Stimulated activated CD4-positive, alpha-beta T cell treated with anti-CD3 and anti-CD28 coated beads, Interleukin-1b, Interleukin-23, amount 100 ng/mL, for 4 hours (primary cell): ENCODE data around the gene BABAM2.

ENCODE experiments used
- DNase-seq, 2 donors: peaks; one replicate each; pipeline ENCODE4 v3.0.0-alpha.2; 2020; ENCODE audit warnings: low read depth in 2 of 2

BABAM2 gene

GRCh38 chr2:28199995-28200679 is 309.6 kb downstream of the BABAM2 start:
- DNase-seq: no peak

- DNase-seq: no peak
Measured at GRCh38 chr2:28201671-28202180, 311.2 kb downstream of the BABAM2 start.

DNA sequence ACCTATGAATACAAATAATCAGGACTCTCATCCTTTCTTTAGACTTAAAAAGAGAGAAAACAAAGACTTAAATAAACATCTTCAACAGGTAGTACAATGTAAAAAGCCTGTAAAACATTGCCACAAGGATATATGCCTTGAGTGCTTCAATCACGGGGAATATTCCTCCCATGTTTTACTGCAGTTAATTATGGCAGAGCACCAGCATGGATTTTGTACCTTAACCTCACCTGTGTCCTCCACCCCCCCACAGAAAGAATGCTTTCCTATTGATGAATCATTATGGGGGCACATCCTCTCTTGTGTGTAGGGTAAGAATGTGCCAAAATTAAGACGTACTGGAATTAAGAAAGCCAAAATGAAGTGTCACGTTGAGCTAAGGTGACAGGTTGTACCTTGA is 312.2 kb downstream of the BABAM2 start:
- DNase-seq: no peak

DNA sequence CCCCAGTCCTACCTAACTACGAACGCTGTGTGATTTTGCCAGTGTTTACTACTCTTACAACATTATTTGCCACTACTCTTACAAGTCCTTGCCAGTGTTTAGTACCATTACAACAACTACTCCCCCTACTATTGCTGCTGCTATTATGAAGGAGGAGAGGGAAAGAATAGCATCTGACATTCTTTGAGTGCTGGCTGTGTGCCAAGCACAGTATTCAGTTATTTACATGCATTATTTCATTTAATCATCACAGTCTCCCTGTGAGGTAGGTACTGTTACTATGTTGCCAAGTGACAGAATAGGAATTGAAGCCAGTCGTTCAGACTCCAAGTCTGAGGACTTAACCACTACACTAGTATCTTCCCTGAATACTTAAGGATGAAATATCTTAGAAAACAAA is 316.2 kb downstream of the BABAM2 start:
- DNase-seq: no peak

DNA sequence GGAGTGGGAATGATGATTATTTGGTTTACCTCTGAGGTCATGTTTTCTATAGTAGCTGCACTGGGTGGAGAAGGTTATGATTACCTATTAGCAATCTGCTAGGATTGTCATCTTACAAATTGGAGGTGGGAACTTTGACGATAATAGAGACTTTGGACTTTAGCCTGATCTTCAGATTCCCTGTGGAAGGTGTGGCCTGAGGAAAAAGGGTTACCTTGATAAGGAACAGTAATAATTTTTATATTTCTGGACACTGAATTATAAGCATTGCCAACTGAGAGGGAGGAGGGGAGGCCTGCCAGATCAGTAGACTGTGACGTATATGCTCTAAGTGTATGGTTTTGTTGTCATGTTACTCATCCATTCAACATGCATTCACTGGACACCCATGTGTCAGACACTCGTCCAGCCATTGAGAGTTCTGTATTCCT is 318.7 kb downstream of the BABAM2 start:
- no peak for DNase-seq

- no peak for DNase-seq
Measured at GRCh38 chr2:28209864-28210263, 319.3 kb downstream of the BABAM2 start.

GRCh38 chr2:28210535-28210934 is 320.0 kb downstream of the BABAM2 start:
- DNase-seq: no peak

- DNase-seq: no peak
Measured at GRCh38 chr2:28216331-28216730, 325.8 kb downstream of the BABAM2 start.

DNA sequence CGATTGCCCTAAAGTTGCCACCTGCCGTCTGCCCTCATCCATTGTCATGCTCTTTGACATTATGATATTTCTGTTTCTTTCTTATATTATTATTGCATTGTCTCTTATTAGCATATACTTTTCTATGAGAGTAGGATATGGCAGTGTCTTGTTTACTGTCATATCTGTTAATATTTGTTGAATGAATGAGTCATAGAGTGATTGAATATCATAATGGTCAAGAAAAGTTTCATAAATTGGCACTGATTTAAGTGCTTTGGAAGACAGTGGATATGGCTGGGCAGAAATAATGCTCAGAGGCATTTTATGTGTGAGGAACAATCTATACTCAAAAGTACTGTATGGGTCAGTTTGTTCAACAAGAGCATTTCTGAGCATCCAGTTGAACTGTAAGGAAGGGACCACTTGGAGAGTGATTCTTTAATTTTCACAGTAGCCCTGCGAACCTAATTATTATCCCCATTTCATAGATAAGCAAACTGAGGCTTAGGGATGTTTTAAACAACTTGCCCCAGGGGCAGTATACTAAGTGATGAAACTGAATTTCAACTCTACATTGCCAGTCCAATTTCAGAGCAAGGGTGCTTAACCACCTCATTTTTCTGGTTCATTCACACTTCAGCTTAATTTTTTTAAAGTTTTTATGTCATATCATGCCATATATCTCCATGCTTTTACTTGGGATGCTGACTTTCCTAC is 326.7 kb downstream of the BABAM2 start:
- DNase-seq: no peak

DNA sequence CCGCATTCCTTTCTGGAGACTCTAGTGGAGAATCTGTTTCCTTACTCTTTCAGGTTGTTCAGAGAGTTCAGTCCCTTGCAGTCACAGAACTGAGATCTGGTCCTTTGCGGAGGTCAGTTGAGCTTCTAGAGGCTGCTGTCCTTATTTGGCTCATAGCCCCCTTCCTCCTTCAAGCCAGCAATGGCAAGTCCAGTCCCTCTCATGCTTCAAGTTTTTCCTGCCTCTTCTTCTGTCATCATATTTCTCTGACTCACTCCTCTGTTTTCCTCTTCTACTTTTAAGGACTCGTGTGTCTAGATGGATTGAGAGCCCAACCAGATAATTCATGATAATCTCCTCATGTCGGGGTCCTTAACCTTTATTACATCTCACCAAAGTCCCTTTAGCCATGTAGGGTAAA is 328.6 kb downstream of the BABAM2 start:
- no peak for DNase-seq

GRCh38 chr2:28219758-28220368 is 329.3 kb downstream of the BABAM2 start:
- no peak for DNase-seq

DNA sequence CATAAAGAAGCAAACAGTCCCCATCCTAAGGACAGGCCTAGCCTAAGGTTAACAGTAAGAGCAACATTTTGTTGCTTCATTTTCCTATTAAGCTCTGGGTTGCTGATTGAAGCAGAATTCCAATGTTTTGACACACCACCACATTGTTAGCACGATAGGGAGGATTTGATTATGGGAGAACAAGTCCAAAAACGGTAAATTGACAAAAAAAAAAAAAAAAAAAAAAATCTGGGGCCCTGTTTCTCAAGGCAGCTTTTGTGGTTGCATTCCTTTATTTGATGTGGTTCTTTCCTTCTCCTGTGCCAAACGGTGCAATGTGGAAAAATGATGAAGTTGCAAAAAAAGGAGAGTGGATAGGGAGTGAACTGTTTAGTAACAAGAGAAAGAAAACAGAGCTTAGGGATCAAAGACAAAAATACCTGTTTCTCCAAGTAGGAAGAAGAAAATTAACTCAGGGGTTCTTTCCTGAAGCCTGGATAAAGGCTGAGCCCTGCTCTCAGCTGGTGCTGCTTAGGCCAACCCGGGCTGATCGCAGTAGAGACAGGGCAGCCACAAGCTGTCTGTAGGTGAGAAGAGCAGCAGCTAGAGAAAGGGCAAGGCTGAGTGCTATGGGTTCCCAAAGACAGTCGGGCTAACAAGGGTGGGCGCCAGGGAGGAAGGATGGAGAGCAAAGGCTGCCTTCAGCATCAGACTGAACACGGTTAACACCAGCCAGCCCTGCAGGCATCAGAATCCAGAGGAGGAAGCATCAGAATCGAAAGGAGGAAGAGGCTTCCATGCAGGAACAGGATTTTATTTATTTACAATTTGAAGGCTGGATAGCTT is 334.3 kb downstream of the BABAM2 start:
- DNase-seq: no peak

GRCh38 chr2:28225473-28226080 is 335.0 kb downstream of the BABAM2 start:
- DNase-seq: no peak

GRCh38 chr2:28226558-28226957 is 336.0 kb downstream of the BABAM2 start:
- DNase-seq: no peak

- DNase-seq: no peak
Measured at GRCh38 chr2:28227498-28227897, 337.0 kb downstream of the BABAM2 start.

- DNase-seq: no peak
Measured at GRCh38 chr2:28228434-28228995, 338.0 kb downstream of the BABAM2 start.

GRCh38 chr2:28231110-28231631 is 340.6 kb downstream of the BABAM2 start:
- DNase-seq: no peak

DNA sequence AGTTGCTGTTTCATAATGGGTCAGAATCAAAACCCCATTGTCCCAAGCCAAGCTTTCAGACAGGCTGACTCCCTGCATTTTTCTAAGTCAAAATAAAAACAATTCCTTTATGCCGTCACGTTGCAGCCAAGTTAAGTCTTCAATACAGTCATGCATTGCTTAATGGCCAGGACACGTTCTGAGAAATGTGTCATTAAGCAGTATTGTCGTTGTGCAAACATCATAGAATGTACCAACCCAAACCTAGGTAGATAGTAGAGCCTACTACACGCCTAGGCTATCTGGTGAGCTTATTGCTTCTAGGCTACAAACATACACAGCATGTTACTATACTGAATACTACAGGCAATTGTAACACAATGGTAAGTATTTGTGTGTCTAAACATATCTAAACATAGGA is 341.8 kb downstream of the BABAM2 start:
- DNase-seq: no peak

DNA sequence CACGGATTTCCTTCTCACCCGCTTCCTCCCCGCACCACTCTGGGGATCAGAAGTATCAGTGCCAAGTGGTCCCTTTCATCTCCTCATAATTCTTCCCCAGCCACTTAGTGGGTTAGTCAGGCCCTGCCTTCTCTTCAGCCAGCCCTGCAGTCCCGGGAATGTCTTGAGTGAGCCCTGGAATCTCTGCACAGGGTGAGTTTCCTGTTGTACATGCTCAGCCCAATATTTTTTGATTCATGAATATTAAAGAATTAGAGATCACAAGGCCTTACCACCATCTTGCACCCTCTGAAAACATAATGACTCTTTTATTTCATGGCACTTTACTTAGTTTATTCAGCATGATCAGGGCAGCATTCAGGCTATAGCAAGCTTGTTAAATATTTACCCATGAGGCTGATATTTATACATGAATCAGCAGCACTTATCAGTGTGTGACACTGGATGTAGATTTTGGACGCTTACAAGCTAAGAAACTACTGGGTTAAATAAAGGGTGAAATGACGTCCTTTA is 342.7 kb downstream of the BABAM2 start:
- no peak for DNase-seq

DNA sequence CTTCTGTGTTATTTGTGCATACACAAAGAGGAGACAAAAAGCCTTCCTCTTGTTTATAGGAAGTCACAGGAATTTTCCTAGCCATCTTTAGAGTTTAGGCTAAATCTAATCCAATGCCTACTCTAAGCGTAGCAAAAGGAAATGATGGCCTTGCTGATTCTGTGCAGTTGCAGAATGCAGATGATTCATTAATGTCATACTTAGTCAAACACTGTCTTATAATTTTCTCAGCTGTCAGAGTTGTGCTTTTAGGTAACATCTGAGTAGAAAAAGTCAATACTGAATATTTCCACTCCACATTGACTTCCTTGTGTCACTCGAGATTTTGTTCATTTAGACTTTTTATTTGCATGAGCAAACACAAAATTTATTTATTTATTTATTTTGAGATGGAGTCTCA is 344.3 kb downstream of the BABAM2 start:
- no peak for DNase-seq

GRCh38 chr2:28239207-28239606 is 348.7 kb downstream of the BABAM2 start:
- DNase-seq: no peak
